Measurements from ENCODE around the gene HERPUD1. TPM values are rescaled to one million over a fixed set of nuclear protein-coding genes. Genes with fewer than 3 reads are reported as not detected.
A peak's percentile ranks its signal among the peaks of the same experiment; 100 is the strongest.

Gene HERPUD1
- total RNA-seq, 1 donor from 2014 or later: 108 TPM

DNA sequence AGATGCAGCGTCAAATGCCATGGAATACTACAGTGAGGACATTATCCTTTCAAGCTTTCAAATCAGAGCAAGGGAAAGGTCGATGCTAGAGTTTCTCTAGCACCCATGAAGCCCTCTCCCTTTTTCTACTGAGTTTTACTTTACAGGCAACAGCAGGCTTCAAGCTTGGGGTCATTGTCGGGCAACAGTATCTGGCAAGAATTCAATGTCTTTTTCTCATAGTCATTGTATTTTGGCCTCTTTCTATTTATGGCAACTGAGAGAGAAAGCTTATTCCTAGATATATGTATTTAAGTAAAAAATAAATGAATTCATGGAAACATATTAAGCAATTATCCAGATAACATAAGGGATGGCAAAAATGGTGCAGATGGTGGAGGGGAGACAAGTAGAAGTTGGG lies 29.4 kb downstream of the HERPUD1 start:
- H3K27me3 ChIP-seq: no peaks in the 10 kb centered on the region
- DNase-seq (ENCODE audit: low spot score in 2 of 2): no peak
- no peak overlapping the region for H3K4me3 ChIP-seq
- H3K36me3 ChIP-seq: no peaks in the 10 kb centered on the region
- TF ChIP-seq, protein P1, sequence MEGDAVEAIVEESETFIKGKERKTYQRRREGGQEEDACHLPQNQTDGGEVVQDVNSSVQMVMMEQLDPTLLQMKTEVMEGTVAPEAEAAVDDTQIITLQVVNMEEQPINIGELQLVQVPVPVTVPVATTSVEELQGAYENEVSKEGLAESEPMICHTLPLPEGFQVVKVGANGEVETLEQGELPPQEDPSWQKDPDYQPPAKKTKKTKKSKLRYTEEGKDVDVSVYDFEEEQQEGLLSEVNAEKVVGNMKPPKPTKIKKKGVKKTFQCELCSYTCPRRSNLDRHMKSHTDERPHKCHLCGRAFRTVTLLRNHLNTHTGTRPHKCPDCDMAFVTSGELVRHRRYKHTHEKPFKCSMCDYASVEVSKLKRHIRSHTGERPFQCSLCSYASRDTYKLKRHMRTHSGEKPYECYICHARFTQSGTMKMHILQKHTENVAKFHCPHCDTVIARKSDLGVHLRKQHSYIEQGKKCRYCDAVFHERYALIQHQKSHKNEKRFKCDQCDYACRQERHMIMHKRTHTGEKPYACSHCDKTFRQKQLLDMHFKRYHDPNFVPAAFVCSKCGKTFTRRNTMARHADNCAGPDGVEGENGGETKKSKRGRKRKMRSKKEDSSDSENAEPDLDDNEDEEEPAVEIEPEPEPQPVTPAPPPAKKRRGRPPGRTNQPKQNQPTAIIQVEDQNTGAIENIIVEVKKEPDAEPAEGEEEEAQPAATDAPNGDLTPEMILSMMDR (IDR thresholded peaks at IDR 0.05): no peak
- H3K9me3 ChIP-seq: no peaks in the 10 kb centered on the region
- H3K4me1 ChIP-seq: peaks cover 0 to 10% of the 10 kb centered on the region in 2 donors
- H3K27ac ChIP-seq: no peak overlapping the region
- intact Hi-C loops (cut with DNase I): no loop called here

DNA sequence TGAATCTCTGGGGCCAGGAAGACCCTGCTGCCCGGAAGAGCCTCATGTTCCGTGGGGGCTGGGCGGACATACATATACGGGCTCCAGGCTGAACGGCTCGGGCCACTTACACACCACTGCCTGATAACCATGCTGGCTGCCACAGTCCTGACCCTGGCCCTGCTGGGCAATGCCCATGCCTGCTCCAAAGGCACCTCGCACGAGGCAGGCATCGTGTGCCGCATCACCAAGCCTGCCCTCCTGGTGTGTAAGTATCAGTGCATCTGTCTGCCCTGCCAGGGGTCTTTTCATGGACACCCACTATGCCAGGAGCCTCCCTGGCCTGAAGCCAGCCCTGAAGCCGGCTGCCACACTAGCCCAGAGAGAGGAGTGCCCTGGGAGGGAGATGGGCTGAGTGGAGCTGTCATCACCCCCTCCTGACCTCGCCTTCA lies 29.9 kb downstream of the HERPUD1 start, which contains the start of gene CETP:
Gene CETP (plus strand): TSS at position 100 of the 431 bp plus-strand sequence. CDS start 30 bp downstream, at position 130.
- no peaks in the 10 kb centered on the region for H3K9me3 ChIP-seq
- intact Hi-C loops (cut with DNase I): no loop called here
- no peak within 1 kb of the TSS for H3K4me3 ChIP-seq
- H3K4me1 ChIP-seq: peaks cover 0 to 10% of the 10 kb centered on the region in 2 donors
- H3K36me3 ChIP-seq: no peaks in the 10 kb centered on the region
- H3K27me3 ChIP-seq: no peaks in the 10 kb centered on the region
- no peak for DNase-seq (ENCODE audit: low spot score in 2 of 2)
- TF ChIP-seq, protein P1 (IDR thresholded peaks at IDR 0.05): no peak
- H3K27ac ChIP-seq: no peak within 1 kb of the TSS

DNA sequence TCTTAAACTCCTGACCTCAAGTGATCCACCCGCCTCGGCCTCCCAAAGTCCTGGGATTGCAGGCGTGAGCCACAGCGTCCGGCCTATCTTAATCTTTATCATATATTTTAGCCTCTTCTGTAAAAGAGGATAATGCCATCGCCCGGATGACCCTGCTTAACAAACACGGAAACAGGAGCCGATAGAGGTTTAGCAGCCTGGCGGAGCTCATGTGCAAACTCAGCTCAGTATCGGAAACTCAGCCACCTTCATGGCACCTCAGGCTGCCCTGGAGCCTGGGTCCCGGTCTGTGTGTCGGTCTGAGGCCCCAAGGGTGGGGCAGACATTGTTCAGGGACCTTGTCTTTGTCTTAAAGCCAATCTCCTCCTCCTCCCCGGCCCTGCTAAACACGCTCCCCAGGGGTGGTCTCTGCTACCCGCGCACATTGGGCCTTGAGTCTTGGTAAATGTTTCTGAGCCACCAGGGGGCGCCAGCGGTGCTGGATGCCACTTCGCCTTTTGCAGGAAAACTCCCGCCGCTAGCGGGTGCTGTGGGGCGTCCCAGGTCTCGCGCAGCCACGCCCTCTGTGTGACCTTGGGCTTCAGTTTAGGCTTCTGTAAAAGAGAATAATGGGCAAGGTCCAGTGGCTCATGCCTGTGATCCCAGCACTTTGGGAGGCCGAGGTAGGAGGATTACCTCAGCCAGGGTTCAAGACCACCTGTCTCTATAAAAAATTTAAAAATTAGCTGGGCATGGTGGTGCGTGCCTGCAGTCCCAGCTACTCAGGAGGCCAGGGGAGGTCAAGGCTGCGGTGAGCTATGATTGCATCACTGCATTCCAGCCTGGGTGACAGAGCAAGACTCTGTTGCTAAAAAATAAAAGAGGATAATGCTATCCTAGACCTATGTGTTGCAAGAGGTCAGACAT lies 32.6 kb downstream of the HERPUD1 start:
- DNase-seq (ENCODE audit: low spot score in 2 of 2): peak; percentile 32 to 88
- no peaks in the 10 kb centered on the region for H3K9me3 ChIP-seq
- no peaks in the 10 kb centered on the region for H3K36me3 ChIP-seq
- no peak overlapping the region for H3K27ac ChIP-seq
- peaks cover 0 to 10% of the 10 kb centered on the region in 2 donors for H3K4me1 ChIP-seq
- H3K4me3 ChIP-seq: no peak overlapping the region
- intact Hi-C loops (cut with DNase I): no loop called here
- TF ChIP-seq, protein P1 (IDR thresholded peaks at IDR 0.05): peak; percentile 70 to 76 (median 72)
- H3K27me3 ChIP-seq: no peaks in the 10 kb centered on the region

DNA sequence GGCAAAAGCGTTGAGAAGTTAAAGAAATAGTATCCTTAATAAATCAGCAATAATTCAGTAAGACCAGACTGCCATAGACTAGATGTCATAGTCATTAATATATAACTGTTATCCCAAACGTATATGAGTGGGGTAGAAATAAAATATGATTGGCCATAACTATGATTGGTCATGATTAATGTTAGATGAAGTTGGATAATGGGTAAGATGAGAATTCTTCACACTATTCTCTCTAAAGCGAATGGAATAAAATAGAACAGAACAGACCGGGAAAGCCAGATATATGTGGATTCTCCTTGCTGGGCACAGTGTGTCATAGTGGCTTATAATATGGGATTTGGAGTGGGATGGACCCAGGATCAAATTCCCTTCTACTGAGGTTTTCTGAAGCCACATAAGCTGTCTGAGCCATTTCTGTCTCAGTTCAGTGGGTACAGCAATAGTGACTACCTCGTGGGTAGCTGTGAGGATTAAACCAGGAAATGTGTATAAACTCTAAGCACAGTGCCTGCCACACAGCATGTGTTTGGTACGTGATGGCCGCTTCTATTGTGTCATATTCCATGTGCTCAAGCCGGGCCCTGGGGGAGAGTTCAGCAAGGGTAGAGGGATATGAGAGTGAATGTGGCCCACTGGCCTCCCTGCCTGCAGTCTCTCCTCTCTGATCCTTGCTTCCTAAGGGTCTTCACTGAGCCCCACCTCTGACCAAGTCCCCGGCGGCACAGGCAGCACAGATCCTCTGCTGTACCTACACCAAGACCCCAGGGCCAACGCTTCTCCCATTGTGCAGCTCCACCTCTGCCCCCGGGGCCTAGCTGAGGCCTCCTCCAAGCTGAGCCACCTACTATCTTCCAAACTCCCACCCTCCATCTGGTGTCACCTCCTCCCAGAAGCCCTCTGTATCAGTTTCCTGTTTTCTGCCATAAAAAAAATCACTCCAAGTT lies 33.5 kb downstream of the HERPUD1 start:
- Histone ChIP-seq H3K27ac (no peak overlapping the region), H3K4me3 (no peak overlapping the region), H3K4me1 (peaks cover 0 to 10% of the 10 kb centered on the region in 2 donors), H3K36me3 (no peaks in the 10 kb centered on the region), H3K9me3 (no peaks in the 10 kb centered on the region), H3K27me3 (no peaks in the 10 kb centered on the region)
- TF ChIP-seq, protein P1 (IDR thresholded peaks at IDR 0.05): no peak
- DNase-seq (ENCODE audit: low spot score in 2 of 2): no peak
- intact Hi-C loops (cut with DNase I): no loop called here

DNA sequence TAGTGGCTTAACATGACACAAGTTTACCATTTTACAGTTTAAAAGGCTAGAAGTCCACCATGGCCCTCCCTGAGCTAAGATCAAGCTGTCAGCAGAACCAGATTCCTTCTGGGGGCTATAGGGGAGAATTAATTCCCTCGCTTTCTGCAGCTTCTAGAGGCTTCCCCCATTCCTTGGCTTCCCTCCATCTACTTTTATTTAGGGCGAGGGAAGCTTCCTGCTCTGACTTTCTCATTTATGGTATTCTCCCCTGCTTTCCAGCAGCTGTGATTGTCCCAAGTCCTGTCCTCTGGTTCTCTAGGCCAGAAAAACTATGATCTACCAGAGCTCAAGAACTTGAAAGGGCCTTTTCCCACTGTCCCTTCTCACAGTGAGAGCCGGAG lies 34.1 kb downstream of the HERPUD1 start:
- intact Hi-C loops (cut with DNase I): no loop called here
- no peaks in the 10 kb centered on the region for H3K27me3 ChIP-seq
- no peak overlapping the region for H3K27ac ChIP-seq

More for the DNA sequence above, 34.1 kb downstream of the HERPUD1 start:
- Histone ChIP-seq H3K36me3 (no peaks in the 10 kb centered on the region), H3K9me3 (no peaks in the 10 kb centered on the region), H3K4me1 (peaks cover 0 to 8% of the 10 kb centered on the region in 2 donors), H3K4me3 (no peak overlapping the region)
- TF ChIP-seq, protein P1 (IDR thresholded peaks at IDR 0.05): no peak
- no peak for DNase-seq (ENCODE audit: low spot score in 2 of 2)

Data from ascending aorta (tissue), 2 donors.